ENCODE data around the gene STARD5.

DNA sequence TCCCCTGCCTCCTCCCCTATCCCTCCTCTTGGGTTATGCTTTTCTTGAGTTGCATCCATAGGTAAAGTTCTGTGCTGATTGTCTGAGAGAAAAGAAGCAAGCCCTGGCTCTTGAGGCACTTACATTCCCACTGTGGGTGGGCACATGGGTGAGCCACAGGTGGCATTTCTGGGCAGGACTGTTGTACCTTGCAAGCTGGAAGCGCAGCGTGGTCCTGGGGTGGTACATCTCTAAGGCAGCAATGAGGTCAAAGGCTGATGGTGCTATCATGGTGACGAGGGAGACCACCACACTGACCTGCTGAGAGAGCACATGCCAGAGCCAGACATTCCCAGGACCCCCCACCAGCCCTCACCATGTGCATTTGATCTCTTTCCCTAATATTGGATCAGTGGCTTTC, 25.3 kb upstream of the STARD5 start:
- TF ChIP-seq, protein P1, sequence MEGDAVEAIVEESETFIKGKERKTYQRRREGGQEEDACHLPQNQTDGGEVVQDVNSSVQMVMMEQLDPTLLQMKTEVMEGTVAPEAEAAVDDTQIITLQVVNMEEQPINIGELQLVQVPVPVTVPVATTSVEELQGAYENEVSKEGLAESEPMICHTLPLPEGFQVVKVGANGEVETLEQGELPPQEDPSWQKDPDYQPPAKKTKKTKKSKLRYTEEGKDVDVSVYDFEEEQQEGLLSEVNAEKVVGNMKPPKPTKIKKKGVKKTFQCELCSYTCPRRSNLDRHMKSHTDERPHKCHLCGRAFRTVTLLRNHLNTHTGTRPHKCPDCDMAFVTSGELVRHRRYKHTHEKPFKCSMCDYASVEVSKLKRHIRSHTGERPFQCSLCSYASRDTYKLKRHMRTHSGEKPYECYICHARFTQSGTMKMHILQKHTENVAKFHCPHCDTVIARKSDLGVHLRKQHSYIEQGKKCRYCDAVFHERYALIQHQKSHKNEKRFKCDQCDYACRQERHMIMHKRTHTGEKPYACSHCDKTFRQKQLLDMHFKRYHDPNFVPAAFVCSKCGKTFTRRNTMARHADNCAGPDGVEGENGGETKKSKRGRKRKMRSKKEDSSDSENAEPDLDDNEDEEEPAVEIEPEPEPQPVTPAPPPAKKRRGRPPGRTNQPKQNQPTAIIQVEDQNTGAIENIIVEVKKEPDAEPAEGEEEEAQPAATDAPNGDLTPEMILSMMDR (IDR thresholded peaks at IDR 0.05): no peak
- no peak for TF ChIP-seq ZFX (IDR thresholded peaks at IDR 0.05; ENCODE audit: borderline replicate concordance)
